IMR-90 (cell line): ENCODE measurements around the gene GUCA1C. TPM values are rescaled to one million over a fixed set of nuclear protein-coding genes. Genes with fewer than 3 reads are reported as not detected.

Experiments used
- ATAC-seq: fragments of 200-7000 bp; cut with Tn5 transposase; 2 replicates; pipeline ENCODE4 v1.9.1; 2020; ENCODE audit warnings: low read depth, mild to moderate bottlenecking, moderate library complexity
- BruUV-seq: library from RNA; stranded (reverse); fragments of 400-500 nt; replicated peaks from 2 replicates; lab custom pipeline; 2021; lab: Mats Ljungman, UMichigan
- CTCF ChIA-PET: fragments of 300-600 bp; formaldehyde crosslinking; extraction: SDS; loops from one replicate; lab custom pipeline; 2021; ENCODE audit warnings: antibody characterized with exemption; lab: Yijun Ruan, JAX
- POLR2A ChIA-PET: fragments of 300-600 bp; sonication (Branson Sonifier 250); formaldehyde crosslinking; loops from one replicate; lab custom pipeline; 2022; ENCODE audit warnings: antibody characterized with exemption; ENCODE audit not compliant: unreplicated experiment; lab: Charles Lee
- DNase-seq: peaks from one replicate; pipeline ENCODE4 v3.0.0; 2013
- H2AFZ ChIP-seq: replicated peaks from 2 replicates; pipeline ENCODE3; 2013; ENCODE audit warnings: low read length, mild to moderate bottlenecking; ENCODE audit not compliant: poor library complexity
- H2AK5ac ChIP-seq: 2 replicates; pipeline ENCODE4 v1.6.1; 2013; ENCODE audit warnings: low read depth, low read length, inconsistent platforms
- H2AK9ac ChIP-seq: replicated peaks from 2 replicates; pipeline ENCODE3; 2013; ENCODE audit warnings: mild to moderate bottlenecking, low read depth, low read length, moderate library complexity; ENCODE audit not compliant: poor library complexity
- H2BK120ac ChIP-seq: 2 replicates; pipeline ENCODE4 v1.6.1; 2013; ENCODE audit warnings: low read depth, low read length, inconsistent platforms
- H2BK15ac ChIP-seq: 3 replicates; pipeline ENCODE4 v1.6.1; 2013; ENCODE audit warnings: low read depth, low read length, inconsistent platforms
- H2BK20ac ChIP-seq: 2 replicates; pipeline ENCODE4 v1.6.1; 2013; ENCODE audit warnings: low read depth, mild to moderate bottlenecking, inconsistent platforms, low read length, moderate library complexity
- H2BK5ac ChIP-seq: 2 replicates; pipeline ENCODE4 v1.6.1; 2013; ENCODE audit warnings: mild to moderate bottlenecking, low read depth, low read length, inconsistent platforms; ENCODE audit not compliant: poor library complexity, severe bottlenecking
- H3K14ac ChIP-seq: replicated peaks from 2 replicates; pipeline ENCODE4 v1.6.1; 2013; ENCODE audit warnings: low read depth, low read length, inconsistent platforms
- H3K18ac ChIP-seq: 2 replicates; pipeline ENCODE4 v1.6.1; 2013; ENCODE audit warnings: low read depth, low read length, control low read depth
- H3K23ac ChIP-seq: 2 replicates; pipeline ENCODE4 v1.6.1; 2013; ENCODE audit warnings: low read depth, low read length, inconsistent platforms
- H3K27ac ChIP-seq: 2 replicates; pipeline ENCODE4 v1.5.1; 2013; ENCODE audit warnings: mild to moderate bottlenecking, control low read depth, low read length; ENCODE audit not compliant: insufficient read depth
- H3K27me3 ChIP-seq: 2 replicates; pipeline ENCODE4 v1.6.1; 2013; ENCODE audit warnings: low read length; ENCODE audit not compliant: control insufficient read depth, insufficient read depth
- H3K36me3 ChIP-seq: 2 replicates; pipeline ENCODE4 v1.6.1; 2013; ENCODE audit warnings: low read length, mixed read lengths; ENCODE audit not compliant: control insufficient read depth, insufficient read depth
- H3K4ac ChIP-seq: 2 replicates; pipeline ENCODE4 v1.6.1; 2013; ENCODE audit warnings: low read depth, low read length, inconsistent platforms
- H3K4me1 ChIP-seq: 2 replicates; pipeline ENCODE4 v1.6.1; 2013; ENCODE audit warnings: low read length, mixed read lengths; ENCODE audit not compliant: control insufficient read depth, insufficient read depth
- H3K4me2 ChIP-seq: 2 replicates; pipeline ENCODE4 v1.6.1; 2013; ENCODE audit warnings: low read depth, mild to moderate bottlenecking, control low read depth, low read length, moderate library complexity
- H3K4me3 ChIP-seq: 2 replicates; pipeline ENCODE4 v1.5.1; 2013; ENCODE audit warnings: low read depth, mild to moderate bottlenecking, control low read depth, low read length, moderate library complexity; ENCODE audit not compliant: insufficient read depth
- H3K56ac ChIP-seq: 2 replicates; pipeline ENCODE4 v1.6.1; 2013; ENCODE audit warnings: low read length, inconsistent platforms; ENCODE audit not compliant: insufficient read depth; ENCODE audit errors: extremely low read depth
- H3K79me1 ChIP-seq, 2 experiments: 2 replicates each; pipeline ENCODE4 v1.6.1; 2013; ENCODE audit warnings: low read length in 2 of 2, inconsistent platforms in 1 of 2, low read depth in 1 of 2
- H3K9ac ChIP-seq: 2 replicates; pipeline ENCODE4 v1.6.1; 2013; ENCODE audit warnings: low read depth, low read length, control low read depth
- H3K9me1 ChIP-seq: 2 replicates; pipeline ENCODE4 v1.6.1; 2013; ENCODE audit warnings: low read length, inconsistent platforms; ENCODE audit not compliant: insufficient read depth
- H3K9me3 ChIP-seq: 2 replicates; pipeline ENCODE4 v1.6.1; 2013; ENCODE audit warnings: low read length; ENCODE audit not compliant: control insufficient read depth, insufficient read depth
- H4K20me1 ChIP-seq: 2 replicates; pipeline ENCODE4 v1.6.1; 2013; ENCODE audit warnings: low read length, inconsistent platforms; ENCODE audit not compliant: insufficient read depth
- H4K5ac ChIP-seq: 2 replicates; pipeline ENCODE4 v1.6.1; 2013; ENCODE audit warnings: mild to moderate bottlenecking, low read depth, low read length, control low read depth
- H4K8ac ChIP-seq, 2 experiments: 2 replicates each; pipeline ENCODE4 v1.6.1; 2013; ENCODE audit warnings: low read depth in 2 of 2, low read length in 2 of 2, control low read depth in 1 of 2, inconsistent platforms in 1 of 2
- H4K91ac ChIP-seq: 2 replicates; pipeline ENCODE4 v1.6.1; 2013; ENCODE audit warnings: low read depth, low read length, inconsistent platforms; ENCODE audit not compliant: insufficient read depth
- BHLHE40 ChIP-seq: fragments of 150-350 bp; IDR thresholded peaks from 2 replicates; pipeline ENCODE4 v1.6.1; 2016; ENCODE audit warnings: mild to moderate bottlenecking, low read depth, low read length
- CEBPB ChIP-seq: IDR thresholded peaks from 2 replicates; pipeline ENCODE4 v1.6.1; 2012; ENCODE audit warnings: low read depth, low read length, improper control_type of control experiment
- CHD1 ChIP-seq: IDR thresholded peaks from 2 replicates; pipeline ENCODE4 v1.6.1; 2012; ENCODE audit warnings: low read depth, low read length, improper control_type of control experiment
- CTCF ChIP-seq: conservative IDR thresholded peaks from 2 replicates; pipeline ENCODE4 v1.5.1; 2012; ENCODE audit warnings: mild to moderate bottlenecking, low read depth, low read length, improper control_type of control experiment
- ELK1 ChIP-seq: fragments of 150-350 bp; IDR thresholded peaks from 2 replicates; pipeline ENCODE4 v1.6.1; 2016; ENCODE audit warnings: low read depth, mild to moderate bottlenecking, low read length, moderate library complexity, borderline replicate concordance
- FOS ChIP-seq: fragments of 150-350 bp; IDR thresholded peaks from 2 replicates; pipeline ENCODE4 v1.6.1; 2016; ENCODE audit warnings: low read depth, low read length
- MAFK ChIP-seq: IDR thresholded peaks from 2 replicates; pipeline ENCODE4 v1.6.1; 2012; ENCODE audit warnings: low read depth, low read length, improper control_type of control experiment
- MAZ ChIP-seq: IDR thresholded peaks from 2 replicates; pipeline ENCODE4 v1.6.1; 2012; ENCODE audit warnings: low read depth, mild to moderate bottlenecking, low read length, improper control_type of control experiment, moderate library complexity, borderline replicate concordance
- MXI1 ChIP-seq: IDR thresholded peaks from 2 replicates; pipeline ENCODE4 v1.6.1; 2012; ENCODE audit warnings: low read depth, mild to moderate bottlenecking, low read length, moderate library complexity, borderline replicate concordance
- NFE2L2 ChIP-seq: fragments of 150-350 bp; IDR thresholded peaks from 2 replicates; pipeline ENCODE4 v1.6.1; 2016; ENCODE audit warnings: low read depth, mild to moderate bottlenecking, low read length
- POLR2A ChIP-seq: IDR thresholded peaks from 2 replicates; pipeline ENCODE4 v1.6.1; 2012; ENCODE audit warnings: mild to moderate bottlenecking, low read depth, low read length
- RAD21 ChIP-seq: IDR thresholded peaks from 2 replicates; pipeline ENCODE4 v1.6.1; 2012; ENCODE audit warnings: low read length, improper control_type of control experiment
- RCOR1 ChIP-seq: IDR thresholded peaks from 2 replicates; pipeline ENCODE4 v1.6.1; 2012; ENCODE audit warnings: mild to moderate bottlenecking, low read length, improper control_type of control experiment; ENCODE audit not compliant: insufficient replicate concordance
- RFX5 ChIP-seq: IDR thresholded peaks from 2 replicates; pipeline ENCODE4 v1.8.0; 2012; ENCODE audit warnings: low read depth, mild to moderate bottlenecking, low read length, moderate library complexity
- SMC3 ChIP-seq: fragments of 150-350 bp; IDR thresholded peaks from 2 replicates; pipeline ENCODE4 v1.6.1; 2016; ENCODE audit warnings: low read depth, mild to moderate bottlenecking, antibody characterized with exemption, low read length, moderate library complexity
- USF2 ChIP-seq: fragments of 150-350 bp; IDR thresholded peaks from 2 replicates; pipeline ENCODE4 v1.6.1; 2017; ENCODE audit warnings: mild to moderate bottlenecking, antibody characterized with exemption, low read length, low read depth
- WGBS, 2 experiments: methylation state at CpG; one replicate each; pipeline versions ENCODE4 v1.1.5 to v1.1.7; 2013; ENCODE audit warnings: missing lambda C conversion rate in 2 of 2; ENCODE audit not compliant: insufficient read length in 1 of 2; ENCODE audit errors: extremely low coverage in 2 of 2; 5-methylcytosine and 5-hydroxymethylcytosine counted together
- dilution Hi-C: fragments of 300-500 bp; cut with HindIII; formaldehyde crosslinking; loops from one replicate; pipeline ENCODE4 v1.14.3; 2018; ENCODE audit warnings: low sequenced_read_pairs; ENCODE audit not compliant: unreplicated experiment
- in situ Hi-C: fragments of 300-500 bp; cut with MboI; formaldehyde crosslinking; loops from 3 replicates; pipeline ENCODE4 v1.14.3; 2019; ENCODE audit warnings: low sequenced_read_pairs, inconsistent platforms, mixed read lengths
- intact Hi-C: fragments of 100-400 bp; cut with micrococcal nuclease; formaldehyde crosslinking; loops from 2 replicates; pipeline ENCODE4 v1.10.0; 2022
- polyA plus RNA-seq, 3 experiments: library from polyadenylated mRNA; depleted of rRNA; stranded (reverse); fragments of >200 nt; gene quantifications; 2 replicates each; pipeline ENCODE4 v1.2.3, GENCODE V29; 2012; ENCODE audit warnings: low replicate concordance in 1 of 3
- total RNA-seq: library from RNA; depleted of rRNA; stranded (reverse); fragments of >200 nt; gene quantifications from 2 replicates; pipeline ENCODE4 v1.2.3, GENCODE V29; 2012

Gene GUCA1C
- total and polyA plus RNA-seq, 2 of the 4 experiments (the other 2 are of a cell fraction), result not detected

- ChIA-PET POLR2A (no interaction called here), CTCF (no interaction called here)
- Histone ChIP-seq H3K14ac (no peak overlapping the region), H3K27me3 (no peaks in the 10 kb centered on the region), H2BK20ac (no peak overlapping the region), H2BK5ac (no peak overlapping the region), H3K18ac (no peak overlapping the region), H4K8ac (no peak overlapping the region), H3K4me3 (no peak overlapping the region), H3K4me1 (no peaks in the 10 kb centered on the region), H3K56ac (no peak overlapping the region), H3K79me1 (no peaks in the 10 kb centered on the region), H2AK5ac (no peak overlapping the region), H3K9me1 (no peaks in the 10 kb centered on the region), H2AK9ac (no peak overlapping the region), H3K27ac (no peak overlapping the region), H4K5ac (no peak overlapping the region), H4K20me1 (no peaks in the 10 kb centered on the region), H3K9me3 (no peaks in the 10 kb centered on the region), H4K91ac (no peak overlapping the region), H2BK15ac (no peak overlapping the region), H3K4ac (no peak overlapping the region), H3K4me2 (no peak overlapping the region), H2BK120ac (no peak overlapping the region), H2AFZ (no peak overlapping the region), H3K9ac (no peak overlapping the region), H3K36me3 (no peaks in the 10 kb centered on the region), H3K23ac (no peak overlapping the region)
- DNase-seq, result no peak
- no TSS peak for BruUV-seq
- in situ Hi-C loops (no loop called here), dilution Hi-C loops (no loop called here), intact Hi-C loops (no loop called here)
- no CpG with 5 or more reads among the region's 4 CpGs for WGBS, 2 experiments
- no peak for TF ChIP-seq FOS
- no peak for TF ChIP-seq CHD1
- no peak for TF ChIP-seq MAFK
- no peak for TF ChIP-seq MXI1
- TF ChIP-seq POLR2A, result no peak
- no peak for TF ChIP-seq CEBPB
- TF ChIP-seq NFE2L2, result no peak
- TF ChIP-seq SMC3, result no peak
- TF ChIP-seq BHLHE40, result no peak
- no peak for TF ChIP-seq RCOR1
- TF ChIP-seq RAD21, result no peak
- no peak for TF ChIP-seq ELK1
- TF ChIP-seq USF2, result no peak
- TF ChIP-seq RFX5, result no peak
- no peak for TF ChIP-seq MAZ
- TF ChIP-seq CTCF, result no peak
- no peak for ATAC-seq
Measured at GRCh38 chr3:108953210-108953609, 469 bp downstream of the GUCA1C start.
